ENCODE measurements around the gene ATG101.

The ATG101 gene

DNA sequence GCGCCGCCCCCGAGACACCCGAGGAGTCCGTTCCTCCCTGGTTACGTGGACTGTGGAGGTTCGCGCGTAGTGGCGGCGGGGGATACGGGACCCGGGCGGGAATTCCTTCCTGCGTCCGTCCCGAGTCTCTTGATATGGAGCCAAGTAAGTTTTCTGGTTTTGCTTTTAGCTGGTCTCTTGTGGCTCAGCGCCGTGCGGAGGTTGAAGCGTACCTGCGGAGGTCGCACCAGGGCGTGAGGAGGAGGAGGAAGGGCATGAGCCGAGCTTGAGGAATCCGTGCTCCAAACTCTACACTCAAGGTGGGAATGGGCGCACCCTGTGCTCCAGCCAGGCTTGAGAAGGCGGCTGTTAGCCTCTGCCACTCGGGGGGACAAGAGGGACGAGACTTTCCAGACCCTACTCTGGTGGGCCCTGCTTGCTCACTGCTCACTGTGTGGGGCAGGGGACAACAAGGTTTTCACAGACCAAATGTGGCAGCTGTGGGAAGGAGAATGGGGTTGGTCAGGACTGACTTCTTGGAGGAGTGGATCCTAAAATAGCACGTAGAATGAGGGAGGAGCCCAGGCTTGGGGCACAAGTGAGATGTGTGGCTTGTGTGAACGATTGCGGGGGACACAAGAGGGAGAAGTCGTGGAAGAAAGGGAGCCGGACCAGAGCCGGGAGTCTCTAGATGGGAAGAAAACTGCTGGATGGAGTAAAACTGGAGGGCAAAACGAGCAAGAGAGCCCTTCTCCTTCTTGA lies 577 bp downstream of the ATG101 start:
- TF ChIP-seq, protein P1, sequence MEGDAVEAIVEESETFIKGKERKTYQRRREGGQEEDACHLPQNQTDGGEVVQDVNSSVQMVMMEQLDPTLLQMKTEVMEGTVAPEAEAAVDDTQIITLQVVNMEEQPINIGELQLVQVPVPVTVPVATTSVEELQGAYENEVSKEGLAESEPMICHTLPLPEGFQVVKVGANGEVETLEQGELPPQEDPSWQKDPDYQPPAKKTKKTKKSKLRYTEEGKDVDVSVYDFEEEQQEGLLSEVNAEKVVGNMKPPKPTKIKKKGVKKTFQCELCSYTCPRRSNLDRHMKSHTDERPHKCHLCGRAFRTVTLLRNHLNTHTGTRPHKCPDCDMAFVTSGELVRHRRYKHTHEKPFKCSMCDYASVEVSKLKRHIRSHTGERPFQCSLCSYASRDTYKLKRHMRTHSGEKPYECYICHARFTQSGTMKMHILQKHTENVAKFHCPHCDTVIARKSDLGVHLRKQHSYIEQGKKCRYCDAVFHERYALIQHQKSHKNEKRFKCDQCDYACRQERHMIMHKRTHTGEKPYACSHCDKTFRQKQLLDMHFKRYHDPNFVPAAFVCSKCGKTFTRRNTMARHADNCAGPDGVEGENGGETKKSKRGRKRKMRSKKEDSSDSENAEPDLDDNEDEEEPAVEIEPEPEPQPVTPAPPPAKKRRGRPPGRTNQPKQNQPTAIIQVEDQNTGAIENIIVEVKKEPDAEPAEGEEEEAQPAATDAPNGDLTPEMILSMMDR (IDR thresholded peaks at IDR 0.05; ENCODE audit: borderline replicate concordance, control extremely low read depth, extremely low read depth, insufficient read depth, missing control alignments) = no peak
- in situ Hi-C loops (cut with MboI; ENCODE audit: low sequenced_read_pairs, unreplicated experiment) = no loop called here
- DNase-seq (ENCODE audit: low spot score) = no peak

- in situ Hi-C loops (cut with MboI; ENCODE audit: low sequenced_read_pairs, unreplicated experiment) = no loop called here
- TF ChIP-seq, protein P1 (IDR thresholded peaks at IDR 0.05; ENCODE audit: borderline replicate concordance, control extremely low read depth, extremely low read depth, insufficient read depth, missing control alignments) = no peak
- no peak for DNase-seq (ENCODE audit: low spot score)
These were observed 4.0 kb downstream of the ATG101 start for GRCh38 chr12:52073531-52074381.

GRCh38 chr12:52074971-52075724 lies 5.4 kb downstream of the ATG101 start:
- in situ Hi-C loops (cut with MboI; ENCODE audit: low sequenced_read_pairs, unreplicated experiment) = no loop called here
- no peak for DNase-seq (ENCODE audit: low spot score)
- TF ChIP-seq, protein P1 (IDR thresholded peaks at IDR 0.05; ENCODE audit: borderline replicate concordance, control extremely low read depth, extremely low read depth, insufficient read depth, missing control alignments) = no peak

GRCh38 chr12:52076811-52077210 lies 7.0 kb downstream of the ATG101 start:
- TF ChIP-seq, protein P1 (IDR thresholded peaks at IDR 0.05; ENCODE audit: borderline replicate concordance, control extremely low read depth, extremely low read depth, insufficient read depth, missing control alignments) = no peak
- in situ Hi-C loops (cut with MboI; ENCODE audit: low sequenced_read_pairs, unreplicated experiment) = no loop called here
- DNase-seq (ENCODE audit: low spot score) = no peak

DNA sequence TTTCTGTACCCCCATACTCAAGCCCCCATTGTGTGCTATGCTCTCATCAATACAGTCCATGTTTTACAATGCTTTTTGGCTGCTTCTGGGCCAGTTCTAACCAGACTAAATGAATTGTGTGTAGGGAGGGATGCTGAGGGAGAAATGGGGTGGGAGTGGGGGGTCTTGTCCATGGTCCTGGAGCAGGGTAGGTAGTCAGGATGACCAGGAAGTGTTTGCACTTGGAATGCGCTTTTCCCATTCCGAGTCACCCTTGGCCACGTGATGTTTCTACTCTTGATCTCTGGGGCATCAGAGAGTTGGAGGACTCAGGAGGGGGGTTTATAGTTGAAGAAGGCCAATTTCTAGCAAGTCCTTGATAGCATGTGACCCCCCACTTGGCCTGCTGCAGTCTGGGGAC lies 8.5 kb downstream of the ATG101 start:
- no peak for DNase-seq (ENCODE audit: low spot score)
- TF ChIP-seq, protein P1 (IDR thresholded peaks at IDR 0.05; ENCODE audit: borderline replicate concordance, control extremely low read depth, extremely low read depth, insufficient read depth, missing control alignments) = no peak
- in situ Hi-C loops (cut with MboI; ENCODE audit: low sequenced_read_pairs, unreplicated experiment) = no loop called here
